HCT116 (cell line): ENCODE measurements around the gene SCN3A. TPM values are rescaled to one million over a fixed set of nuclear protein-coding genes. Genes with fewer than 3 reads are reported as not detected.

Experiments
- ATAC-seq: fragments of 200-7000 bp; cut with Tn5 transposase; 2 replicates; pipeline ENCODE4 v1.9.1; 2020; ENCODE audit warnings: mild to moderate bottlenecking, moderate library complexity
- BruUV-seq: library from RNA; stranded (reverse); fragments of 400-500 nt; replicated peaks from 2 replicates; lab custom pipeline; 2021; lab: Mats Ljungman, UMichigan
- CTCF ChIA-PET: fragments of 300-600 bp; sonication (Branson Sonifier 250); formaldehyde crosslinking; loops from one replicate; lab custom pipeline; 2021; ENCODE audit warnings: antibody characterized with exemption; lab: Charles Lee
- POLR2A ChIA-PET: fragments of 300-600, 350-600 bp; sonication (Branson Sonifier 250); formaldehyde crosslinking; loops from one replicate; lab custom pipeline; 2021; ENCODE audit warnings: antibody characterized with exemption; lab: Charles Lee
- RAD21 ChIA-PET, 2 experiments: fragments of 300-600 bp; sonication (Branson Sonifier 250); formaldehyde crosslinking; loops; one replicate each; lab custom pipeline; 2023; ENCODE audit warnings: low total read pairs in 2 of 2; ENCODE audit not compliant: uncharacterized antibody in 2 of 2, unreplicated experiment in 2 of 2, low non-redundant PET in 1 of 2; lab: Charles Lee
- DNase-seq: peaks from one replicate; pipeline ENCODE4 v3.0.0-alpha.2; 2010; ENCODE audit warnings: low read depth, low spot score
- H2AFZ ChIP-seq: fragments of 200-600 bp; shearing (Covaris generic), sonication (generic); 2 replicates; pipeline ENCODE4 v1.6.1; 2017; ENCODE audit warnings: low read depth, mixed run types, mixed read lengths, antibody characterized with exemption, low read length; ENCODE audit not compliant: poor library complexity, severe bottlenecking
- H3K27ac ChIP-seq: 2 replicates; pipeline ENCODE4 v1.5.1; 2012; ENCODE audit warnings: low read depth, low read length
- H3K27me3 ChIP-seq: fragments of 200-600 bp; sonication (generic); 2 replicates; pipeline ENCODE4 v1.6.1; 2016; ENCODE audit warnings: mixed run types, low read length, mixed read lengths; ENCODE audit not compliant: insufficient read depth
- H3K36me3 ChIP-seq, 2 experiments: fragments of 200-500 bp in 1 of 2; fragments of 200-600 bp in 1 of 2; sonication (Bioruptor generic) in 1 of 2; sonication (generic) in 1 of 2; 2 replicates each; pipeline versions ENCODE4 v1.5.1 to v1.6.1; 2014 to 2016; ENCODE audit warnings: low read length in 2 of 2, inconsistent platforms in 1 of 2, mixed read lengths in 1 of 2, mixed run types in 1 of 2; ENCODE audit not compliant: insufficient read depth in 2 of 2, control insufficient read depth in 1 of 2
- H3K4me1 ChIP-seq, 2 experiments: fragments of 200-600 bp in 1 of 2; sonication (generic) in 1 of 2; 2 replicates each; pipeline versions ENCODE4 v1.5.1 to v1.6.1; 2012 to 2017; ENCODE audit warnings: low read length in 2 of 2, inconsistent platforms in 1 of 2, mild to moderate bottlenecking in 1 of 2, mixed read lengths in 1 of 2, mixed run types in 1 of 2, moderate library complexity in 1 of 2; ENCODE audit not compliant: insufficient read depth in 2 of 2, control insufficient read depth in 1 of 2
- H3K4me2 ChIP-seq: fragments of 200-600 bp; sonication (generic); 2 replicates; pipeline ENCODE4 v1.6.1; 2017; ENCODE audit warnings: mixed run types, low read length, mixed read lengths
- H3K4me3 ChIP-seq, 2 experiments: fragments of 200-600 bp in 1 of 2; sonication (generic) in 1 of 2; replicated peaks in 1 of 2; 2 replicates each; pipeline ENCODE4 v1.5.1; 2011 to 2016; ENCODE audit warnings: low read length in 2 of 2, control low read depth in 1 of 2, low read depth in 1 of 2, mild to moderate bottlenecking in 1 of 2, mixed read lengths in 1 of 2, mixed run types in 1 of 2
- H3K79me2 ChIP-seq: fragments of 200-600 bp; sonication (generic); 2 replicates; pipeline ENCODE4 v1.6.1; 2017; ENCODE audit warnings: mild to moderate bottlenecking, mixed run types, low read length, moderate library complexity, mixed read lengths; ENCODE audit not compliant: insufficient read depth
- H3K9ac ChIP-seq: fragments of 200-600 bp; sonication (generic); 2 replicates; pipeline ENCODE4 v1.6.1; 2016; ENCODE audit warnings: low read length, mixed read lengths
- H3K9me2 ChIP-seq: fragments of 200-600 bp; sonication (generic), shearing (Covaris generic); 2 replicates; pipeline ENCODE4 v1.6.1; 2017; ENCODE audit warnings: mixed run types, mild to moderate bottlenecking, moderate library complexity; ENCODE audit not compliant: insufficient read depth
- H3K9me3 ChIP-seq, 2 experiments: fragments of 200-500 bp in 1 of 2; fragments of 200-600 bp in 1 of 2; sonication (Bioruptor generic) in 1 of 2; sonication (generic) in 1 of 2; 2 replicates each; pipeline ENCODE4 v1.6.1; 2014 to 2017; ENCODE audit warnings: low read length in 2 of 2, mixed read lengths in 2 of 2, inconsistent platforms in 1 of 2, low read depth in 1 of 2, mild to moderate bottlenecking in 1 of 2, mixed run types in 1 of 2, moderate library complexity in 1 of 2; ENCODE audit not compliant: control insufficient read depth in 1 of 2, insufficient read depth in 1 of 2
- H4K20me1 ChIP-seq: fragments of 200-600 bp; sonication (generic), shearing (Covaris generic); 2 replicates; pipeline ENCODE4 v1.6.1; 2017; ENCODE audit warnings: mixed run types, mild to moderate bottlenecking, moderate library complexity; ENCODE audit not compliant: insufficient read depth
- CBX3 ChIP-seq: IDR thresholded peaks from 2 replicates; pipeline ENCODE4 v1.6.1; 2012; ENCODE audit warnings: low read depth
- ELF1 ChIP-seq: IDR thresholded peaks from 2 replicates; pipeline ENCODE4 v1.6.1; 2012; ENCODE audit warnings: low read depth, borderline replicate concordance
- FOSL1 ChIP-seq: IDR thresholded peaks from 2 replicates; pipeline ENCODE4 v1.6.1; 2012; ENCODE audit warnings: low read depth
- JUND ChIP-seq: IDR thresholded peaks from 2 replicates; pipeline ENCODE4 v1.6.1; 2012
- RAD21 ChIP-seq: IDR thresholded peaks from 2 replicates; pipeline ENCODE4 v1.6.1; 2012; ENCODE audit warnings: low read depth, mild to moderate bottlenecking
- SP1 ChIP-seq: IDR thresholded peaks from 2 replicates; pipeline ENCODE4 v1.6.1; 2012; ENCODE audit warnings: low read depth
- SRF ChIP-seq: IDR thresholded peaks from 2 replicates; pipeline ENCODE4 v1.6.1; 2012; ENCODE audit warnings: low read depth
- TCF7L2 ChIP-seq: IDR thresholded peaks from 2 replicates; pipeline ENCODE4 v1.7.0; 2011; ENCODE audit warnings: borderline replicate concordance, inconsistent platforms; ENCODE audit not compliant: insufficient read depth, insufficient read length; ENCODE audit errors: extremely low read depth
- ZFX ChIP-seq: fragments of 450-650 bp; IDR thresholded peaks from 2 replicates; pipeline ENCODE4 v1.6.1; 2017
- ZNF274 ChIP-seq: fragments of 200-500 bp; sonication (Bioruptor generic); IDR thresholded peaks from 2 replicates; pipeline ENCODE4 v1.6.1; 2014; ENCODE audit warnings: mild to moderate bottlenecking, low read depth, low read length, inconsistent platforms
- intact Hi-C: fragments of 100-400 bp; cut with micrococcal nuclease; formaldehyde crosslinking; loops from 2 replicates; pipeline ENCODE4 v1.10.0; 2022
- total RNA-seq: library from RNA; stranded (reverse); gene quantifications from one replicate; pipeline ENCODE4 v1.2.1, GENCODE V29; 2021; ENCODE audit not compliant: unreplicated experiment
- TF ChIP-seq, protein P1 (sequence below): IDR thresholded peaks from 2 replicates; pipeline ENCODE4 v1.6.1; 2012
- TF ChIP-seq, protein P2 (sequence below): IDR thresholded peaks from 2 replicates; pipeline ENCODE4 v1.6.1; 2012
- TF ChIP-seq, protein P3 (sequence below), 3 experiments: fragments of 200-600 bp in 1 of 3; sonication (generic) in 1 of 3; IDR thresholded peaks in 2 of 3; conservative IDR thresholded peaks in 1 of 3; 2 replicates each; pipeline ENCODE4 v1.5.1; 2012 to 2017; ENCODE audit warnings: low read depth in 2 of 3, low read length in 2 of 3, antibody characterized with exemption in 1 of 3, borderline replicate concordance in 1 of 3, control low read depth in 1 of 3, mild to moderate bottlenecking in 1 of 3, mixed read lengths in 1 of 3, mixed run types in 1 of 3, moderate library complexity in 1 of 3; ENCODE audit not compliant: insufficient read depth in 1 of 3
- TF ChIP-seq, protein P4 (sequence below): IDR thresholded peaks from 2 replicates; pipeline ENCODE4 v1.6.1; 2011; ENCODE audit warnings: mild to moderate bottlenecking, low read length, moderate library complexity; ENCODE audit not compliant: insufficient replicate concordance; ENCODE audit errors: extremely low read depth

Gene SCN3A
- total RNA-seq, 1 experiment from 2014 or later, result not detected

DNA sequence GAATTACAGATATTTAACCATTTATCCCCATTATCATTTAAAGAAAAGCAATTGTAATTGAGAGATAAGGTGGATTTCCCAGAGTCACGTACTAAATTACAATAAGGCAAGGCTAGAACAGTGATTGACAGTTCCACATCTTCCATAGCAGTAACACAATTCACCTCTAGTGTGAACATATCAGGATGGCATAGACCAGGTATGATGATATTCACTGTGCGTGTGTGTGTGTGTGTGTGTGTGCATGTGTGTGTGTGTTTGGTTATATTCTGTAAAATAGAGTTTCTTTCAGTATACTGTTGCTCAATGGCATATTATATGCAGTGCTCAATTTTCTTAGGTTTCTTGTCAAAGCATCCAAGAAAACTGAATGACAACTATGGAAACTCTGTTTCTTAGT lies 37.1 kb upstream of the SCN3A start:
- Histone ChIP-seq H3K79me2 (no peaks in the 10 kb centered on the region), H3K27ac (no peak overlapping the region), H3K4me3 (no peak overlapping the region), H3K4me1 (no peaks in the 10 kb centered on the region), H4K20me1 (no peaks in the 10 kb centered on the region), H3K9ac (no peak overlapping the region), H3K36me3 (no peaks in the 10 kb centered on the region), H3K4me2 (no peak overlapping the region), H3K27me3 (no peaks in the 10 kb centered on the region), H2AFZ (no peak overlapping the region), H3K9me3 (no peaks in the 10 kb centered on the region), H3K9me2 (no peaks in the 10 kb centered on the region)
- ATAC-seq (no peak), DNase-seq (no peak)
- ChIA-PET CTCF (no interaction called here), POLR2A (no interaction called here), RAD21 (no interaction called here)
- BruUV-seq, result no TSS peak
- TF ChIP-seq, protein P1, sequence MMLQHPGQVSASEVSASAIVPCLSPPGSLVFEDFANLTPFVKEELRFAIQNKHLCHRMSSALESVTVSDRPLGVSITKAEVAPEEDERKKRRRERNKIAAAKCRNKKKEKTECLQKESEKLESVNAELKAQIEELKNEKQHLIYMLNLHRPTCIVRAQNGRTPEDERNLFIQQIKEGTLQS, result no peak
- no peak for TF ChIP-seq ELF1
- TF ChIP-seq SRF, result no peak
- no peak for TF ChIP-seq SP1
- intact Hi-C loops, result no loop called here

DNA sequence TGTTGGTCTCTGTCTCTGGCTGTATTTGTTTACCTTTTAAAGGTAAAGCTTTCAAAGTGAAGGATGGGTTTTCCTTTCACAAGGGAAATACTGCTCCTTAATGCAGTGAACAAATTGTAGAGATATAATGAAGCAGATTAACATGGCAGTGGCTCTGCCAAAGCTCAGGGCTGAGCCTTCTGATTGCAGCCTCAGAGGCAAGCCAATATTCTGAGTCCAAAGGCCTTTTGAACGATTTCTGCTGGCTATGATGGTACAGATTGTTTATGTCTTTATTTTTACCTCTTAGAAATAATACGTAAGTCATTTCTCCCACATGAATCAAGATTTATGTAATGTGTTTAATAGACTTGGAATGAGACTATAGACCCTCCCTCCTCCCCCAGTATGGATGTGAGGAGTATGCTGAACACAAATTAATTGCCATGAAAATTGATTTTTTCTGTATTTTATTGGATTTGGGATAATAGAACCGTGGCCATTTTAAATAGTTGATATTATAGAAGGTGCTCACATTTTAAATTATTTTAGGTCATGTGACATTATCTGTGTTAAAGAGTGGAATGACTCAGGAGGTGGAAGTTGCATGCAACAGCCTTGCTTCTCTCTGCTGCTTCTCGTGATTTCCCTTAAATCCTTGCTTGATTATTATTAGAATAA lies 36.1 kb upstream of the SCN3A start:
- intact Hi-C loops, result loop anchor here (1.0 to 5.0 kb wide), 2 partner anchors 52 to 634 kb away; no protein-coding TSS in a partner anchor
- Histone ChIP-seq H3K4me3 (no peak overlapping the region), H3K9ac (no peak overlapping the region), H3K36me3 (no peaks in the 10 kb centered on the region), H3K9me3 (no peaks in the 10 kb centered on the region), H3K9me2 (no peaks in the 10 kb centered on the region), H3K79me2 (no peaks in the 10 kb centered on the region), H4K20me1 (no peaks in the 10 kb centered on the region), H3K27me3 (0 out of 2 replicates have a peak, but pooled peaks cover 3% of the 10 kb centered on the region), H3K27ac (no peak overlapping the region), H3K4me2 (no peak overlapping the region), H3K4me1 (no peaks in the 10 kb centered on the region), H2AFZ (no peak overlapping the region)
- DNase-seq (no peak), ATAC-seq (no peak)
- RAD21 ChIA-PET, result no interaction called here
- no peak for TF ChIP-seq CBX3
- TF ChIP-seq, protein P2, sequence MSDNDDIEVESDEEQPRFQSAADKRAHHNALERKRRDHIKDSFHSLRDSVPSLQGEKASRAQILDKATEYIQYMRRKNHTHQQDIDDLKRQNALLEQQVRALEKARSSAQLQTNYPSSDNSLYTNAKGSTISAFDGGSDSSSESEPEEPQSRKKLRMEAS, result no peak
- TF ChIP-seq, protein P1, result no peak
- TF ChIP-seq, protein P3, sequence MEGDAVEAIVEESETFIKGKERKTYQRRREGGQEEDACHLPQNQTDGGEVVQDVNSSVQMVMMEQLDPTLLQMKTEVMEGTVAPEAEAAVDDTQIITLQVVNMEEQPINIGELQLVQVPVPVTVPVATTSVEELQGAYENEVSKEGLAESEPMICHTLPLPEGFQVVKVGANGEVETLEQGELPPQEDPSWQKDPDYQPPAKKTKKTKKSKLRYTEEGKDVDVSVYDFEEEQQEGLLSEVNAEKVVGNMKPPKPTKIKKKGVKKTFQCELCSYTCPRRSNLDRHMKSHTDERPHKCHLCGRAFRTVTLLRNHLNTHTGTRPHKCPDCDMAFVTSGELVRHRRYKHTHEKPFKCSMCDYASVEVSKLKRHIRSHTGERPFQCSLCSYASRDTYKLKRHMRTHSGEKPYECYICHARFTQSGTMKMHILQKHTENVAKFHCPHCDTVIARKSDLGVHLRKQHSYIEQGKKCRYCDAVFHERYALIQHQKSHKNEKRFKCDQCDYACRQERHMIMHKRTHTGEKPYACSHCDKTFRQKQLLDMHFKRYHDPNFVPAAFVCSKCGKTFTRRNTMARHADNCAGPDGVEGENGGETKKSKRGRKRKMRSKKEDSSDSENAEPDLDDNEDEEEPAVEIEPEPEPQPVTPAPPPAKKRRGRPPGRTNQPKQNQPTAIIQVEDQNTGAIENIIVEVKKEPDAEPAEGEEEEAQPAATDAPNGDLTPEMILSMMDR (IDR thresholded peaks at IDR 0.05 in 2 of 3, conservative IDR thresholded peaks at IDR 0.05 in 1 of 3; ENCODE audit: borderline replicate concordance in 1 of 3, insufficient read depth in 1 of 3, low read depth in 2 of 3, low read length in 2 of 3), result no peak
- no peak for TF ChIP-seq ZFX
- no peak for TF ChIP-seq ZNF274
- TF ChIP-seq FOSL1, result no peak
- TF ChIP-seq RAD21, result no peak
- TF ChIP-seq JUND, result no peak
- no peak for TF ChIP-seq TCF7L2
- TF ChIP-seq, protein P4, sequence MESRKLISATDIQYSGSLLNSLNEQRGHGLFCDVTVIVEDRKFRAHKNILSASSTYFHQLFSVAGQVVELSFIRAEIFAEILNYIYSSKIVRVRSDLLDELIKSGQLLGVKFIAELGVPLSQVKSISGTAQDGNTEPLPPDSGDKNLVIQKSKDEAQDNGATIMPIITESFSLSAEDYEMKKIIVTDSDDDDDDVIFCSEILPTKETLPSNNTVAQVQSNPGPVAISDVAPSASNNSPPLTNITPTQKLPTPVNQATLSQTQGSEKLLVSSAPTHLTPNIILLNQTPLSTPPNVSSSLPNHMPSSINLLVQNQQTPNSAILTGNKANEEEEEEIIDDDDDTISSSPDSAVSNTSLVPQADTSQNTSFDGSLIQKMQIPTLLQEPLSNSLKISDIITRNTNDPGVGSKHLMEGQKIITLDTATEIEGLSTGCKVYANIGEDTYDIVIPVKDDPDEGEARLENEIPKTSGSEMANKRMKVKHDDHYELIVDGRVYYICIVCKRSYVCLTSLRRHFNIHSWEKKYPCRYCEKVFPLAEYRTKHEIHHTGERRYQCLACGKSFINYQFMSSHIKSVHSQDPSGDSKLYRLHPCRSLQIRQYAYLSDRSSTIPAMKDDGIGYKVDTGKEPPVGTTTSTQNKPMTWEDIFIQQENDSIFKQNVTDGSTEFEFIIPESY, result no peak
- no TSS peak for BruUV-seq
- CTCF ChIA-PET, result interaction anchor here (1.0 to 1.8 kb wide), 7 partner anchors 10 to 888 kb away, joined by 5 to 12 read pairs (median 7); partner anchors contain the start of genes SCN1A and SCN3A
- POLR2A ChIA-PET, result no interaction called here
